HEK293T (cell line): ENCODE results near the gene MATN4.

Experiments
- NFRKB ChIP-seq: fragments of 450-650 bp; IDR thresholded peaks from 2 replicates; pipeline ENCODE4 v1.6.1; 2016; ENCODE audit warnings: mild to moderate bottlenecking, moderate library complexity
- SP1 ChIP-seq: fragments of 450-650 bp; IDR thresholded peaks from 2 replicates; pipeline ENCODE4 v1.6.1; 2017

DNA sequence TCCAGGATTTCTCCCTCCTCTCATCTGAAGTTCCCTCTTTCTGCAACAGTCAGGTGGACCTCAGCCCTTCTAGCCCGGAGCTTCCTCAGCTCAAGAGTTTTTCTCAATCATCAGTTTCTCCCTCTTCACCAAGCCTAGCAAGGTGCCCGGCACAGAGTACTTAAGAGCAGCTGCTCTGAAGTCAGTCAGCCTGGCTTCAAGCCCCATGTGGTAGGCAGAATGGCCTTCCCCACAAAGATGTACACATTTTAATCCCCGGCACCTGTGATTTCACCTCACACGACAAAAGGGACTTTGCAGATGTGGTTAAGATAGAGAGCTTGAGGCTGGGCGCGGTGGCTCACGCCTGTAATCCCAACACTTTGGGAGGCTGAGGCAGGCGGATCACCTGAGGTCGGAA lies 16.6 kb downstream of the MATN4 start:
- TF ChIP-seq NFRKB (no peak), SP1 (no peak)
